ENCODE data around the gene EPB41.

EPB41 gene

GRCh38 chr1:29114654-29115053 lies 200.3 kb downstream of the EPB41 start:
- no peak overlapping the region for H3K9ac ChIP-seq
- no peaks in the 10 kb centered on the region for H4K20me1 ChIP-seq (ENCODE audit: insufficient read depth)
- no peaks in the 10 kb centered on the region for H3K4me1 ChIP-seq (ENCODE audit: low read depth, poor library complexity, severe bottlenecking)
- no peak overlapping the region for H3K4me2 ChIP-seq
- H3K4me3 ChIP-seq (IDR thresholded peaks at IDR 0.05; ENCODE audit: insufficient read depth, low read depth, low read length): no peak overlapping the region
- H2AFZ ChIP-seq (ENCODE audit: low read depth): no peak overlapping the region
- no peak for TF ChIP-seq CTCF (conservative IDR thresholded peaks at IDR 0.05; ENCODE audit: low read depth, low read length)
- no peak overlapping the region for H3K27ac ChIP-seq
- no peaks in the 10 kb centered on the region for H3K27me3 ChIP-seq (ENCODE audit: insufficient read depth, low read depth)
- H3K79me2 ChIP-seq (ENCODE audit: insufficient read depth, low read depth): no peaks in the 10 kb centered on the region
- peaks cover 3% of the 10 kb centered on the region; the same call in 1 of the 2 replicates for H3K36me3 ChIP-seq (ENCODE audit: insufficient read depth)

- Histone ChIP-seq H3K36me3 (ENCODE audit: insufficient read depth) (peaks cover 3% of the 10 kb centered on the region; the same call in 1 of the 2 replicates), H4K20me1 (ENCODE audit: insufficient read depth) (no peaks in the 10 kb centered on the region), H3K27me3 (ENCODE audit: insufficient read depth, low read depth) (no peaks in the 10 kb centered on the region), H3K27ac (no peak overlapping the region), H3K79me2 (ENCODE audit: insufficient read depth, low read depth) (no peaks in the 10 kb centered on the region), H3K9ac (no peak overlapping the region), H3K4me3 (IDR thresholded peaks at IDR 0.05; ENCODE audit: insufficient read depth, low read depth, low read length) (no peak overlapping the region), H3K4me2 (no peak overlapping the region), H3K4me1 (ENCODE audit: low read depth, poor library complexity, severe bottlenecking) (no peaks in the 10 kb centered on the region), H2AFZ (ENCODE audit: low read depth) (no peak overlapping the region)
- no peak for TF ChIP-seq CTCF (conservative IDR thresholded peaks at IDR 0.05; ENCODE audit: low read depth, low read length)
These were observed 203.0 kb downstream of the EPB41 start for GRCh38 chr1:29117381-29117780.

- no peak for TF ChIP-seq CTCF (conservative IDR thresholded peaks at IDR 0.05; ENCODE audit: low read depth, low read length)
- no peak overlapping the region for H3K9ac ChIP-seq
These were observed 205.0 kb downstream of the EPB41 start for GRCh38 chr1:29119121-29119929.

GRCh38 chr1:29120367-29120766 lies 206.0 kb downstream of the EPB41 start:
- Histone ChIP-seq H2AFZ (ENCODE audit: low read depth) (no peak overlapping the region), H3K4me2 (no peak overlapping the region), H4K20me1 (ENCODE audit: insufficient read depth) (no peaks in the 10 kb centered on the region), H3K4me3 (IDR thresholded peaks at IDR 0.05; ENCODE audit: insufficient read depth, low read depth, low read length) (no peak overlapping the region), H3K36me3 (ENCODE audit: insufficient read depth) (peaks cover 3% of the 10 kb centered on the region; the same call in 1 of the 2 replicates), H3K4me1 (ENCODE audit: low read depth, poor library complexity, severe bottlenecking) (no peaks in the 10 kb centered on the region), H3K27ac (no peak overlapping the region), H3K27me3 (ENCODE audit: insufficient read depth, low read depth) (no peaks in the 10 kb centered on the region), H3K9ac (no peak overlapping the region), H3K79me2 (ENCODE audit: insufficient read depth, low read depth) (no peaks in the 10 kb centered on the region)
- no peak for TF ChIP-seq CTCF (conservative IDR thresholded peaks at IDR 0.05; ENCODE audit: low read depth, low read length)

More at GRCh38 chr1:29119121-29119929, 205.0 kb downstream of the EPB41 start:
- Histone ChIP-seq H3K4me3 (IDR thresholded peaks at IDR 0.05; ENCODE audit: insufficient read depth, low read depth, low read length) (no peak overlapping the region), H3K4me2 (no peak overlapping the region), H3K4me1 (ENCODE audit: low read depth, poor library complexity, severe bottlenecking) (no peaks in the 10 kb centered on the region), H3K36me3 (ENCODE audit: insufficient read depth) (peaks cover 3% of the 10 kb centered on the region; the same call in 1 of the 2 replicates), H4K20me1 (ENCODE audit: insufficient read depth) (no peaks in the 10 kb centered on the region), H3K27ac (no peak overlapping the region), H3K27me3 (ENCODE audit: insufficient read depth, low read depth) (no peaks in the 10 kb centered on the region), H2AFZ (ENCODE audit: low read depth) (no peak overlapping the region), H3K79me2 (ENCODE audit: insufficient read depth, low read depth) (no peaks in the 10 kb centered on the region)

Measured in KMS-11 (cell line).